ENCODE data around the gene MFSD2B.

The MFSD2B gene

GRCh38 chr2:24050041-24050979 lies 40.4 kb downstream of the MFSD2B start:
- no peak for DNase-seq (ENCODE audit: low read depth)

- DNase-seq (ENCODE audit: low read depth), result no peak
Measured at GRCh38 chr2:24051833-24052232, 41.9 kb downstream of the MFSD2B start.

- no peak for DNase-seq (ENCODE audit: low read depth)
Measured at GRCh38 chr2:24052951-24053350, 43.1 kb downstream of the MFSD2B start.

- no peak for DNase-seq (ENCODE audit: low read depth)
Measured at GRCh38 chr2:24054366-24055010, 44.6 kb downstream of the MFSD2B start.

- no peak for DNase-seq (ENCODE audit: low read depth)
Measured at GRCh38 chr2:24055750-24056149, 45.9 kb downstream of the MFSD2B start.

GRCh38 chr2:24058564-24059271 lies 48.8 kb downstream of the MFSD2B start:
- no peak for DNase-seq (ENCODE audit: low read depth)

GRCh38 chr2:24065341-24065740 lies 55.5 kb downstream of the MFSD2B start:
- no peak for DNase-seq (ENCODE audit: low read depth)

- no peak for DNase-seq (ENCODE audit: low read depth)
Measured at GRCh38 chr2:24072259-24072658, 62.4 kb downstream of the MFSD2B start.

GRCh38 chr2:24073816-24074215 lies 63.9 kb downstream of the MFSD2B start:
- no peak for DNase-seq (ENCODE audit: low read depth)

- no peak for DNase-seq (ENCODE audit: low read depth)
Measured at GRCh38 chr2:24075259-24075658, 65.4 kb downstream of the MFSD2B start.
